ENCODE measurements around the gene PNISR. TPM values are rescaled to one million over a fixed set of nuclear protein-coding genes. Genes with fewer than 3 reads are reported as not detected.
A peak's percentile ranks its signal among the peaks of the same experiment; 100 is the strongest.

Gene PNISR
- total RNA-seq, 1 experiment from 2014 or later = 19.5 TPM

- DNase-seq (ENCODE audit: low read depth) = no peak
These were observed 22.7 kb downstream of the PNISR start for GRCh38 chr6:99402448-99402847.

GRCh38 chr6:99397287-99397686 is 27.8 kb downstream of the PNISR start:
- DNase-seq (ENCODE audit: low read depth) = no peak

GRCh38 chr6:99393698-99394531 is 31.2 kb downstream of the PNISR start, which contains the start of gene COQ3:
Gene COQ3 (minus strand): TSS chr6:99394195. CDS start chr6:99394179, 16 bp downstream.
- peak; percentile 68 for DNase-seq (ENCODE audit: low read depth)

- DNase-seq (ENCODE audit: low read depth) = no peak
These were observed 31.8 kb downstream of the PNISR start for GRCh38 chr6:99393366-99393697.

GRCh38 chr6:99390896-99391295 is 34.2 kb downstream of the PNISR start:
- no peak for DNase-seq (ENCODE audit: low read depth)

GRCh38 chr6:99384507-99384906 is 40.6 kb downstream of the PNISR start:
- DNase-seq (ENCODE audit: low read depth) = no peak

GRCh38 chr6:99378636-99379035 is 46.5 kb downstream of the PNISR start:
- no peak for DNase-seq (ENCODE audit: low read depth)

GRCh38 chr6:99369533-99369932 is 55.6 kb downstream of the PNISR start:
- DNase-seq (ENCODE audit: low read depth) = no peak

GRCh38 chr6:99366852-99367251 is 58.3 kb downstream of the PNISR start:
- no peak for DNase-seq (ENCODE audit: low read depth)

GRCh38 chr6:99364026-99364425 is 61.1 kb downstream of the PNISR start:
- DNase-seq (ENCODE audit: low read depth) = no peak

- DNase-seq (ENCODE audit: low read depth) = no peak
These were observed 62.3 kb downstream of the PNISR start for GRCh38 chr6:99362678-99363268.

- DNase-seq (ENCODE audit: low read depth) = no peak
These were observed 65.3 kb downstream of the PNISR start for GRCh38 chr6:99359800-99360199.

- DNase-seq (ENCODE audit: low read depth) = no peak
These were observed 68.5 kb downstream of the PNISR start for GRCh38 chr6:99356641-99357040.

- no peak for DNase-seq (ENCODE audit: low read depth)
These were observed 70.1 kb downstream of the PNISR start for GRCh38 chr6:99354983-99355382.

- DNase-seq (ENCODE audit: low read depth) = no peak
These were observed 72.0 kb downstream of the PNISR start for GRCh38 chr6:99353126-99353525.

- DNase-seq (ENCODE audit: low read depth) = no peak
These were observed 74.5 kb downstream of the PNISR start for GRCh38 chr6:99350573-99350972.

GRCh38 chr6:99349171-99350141 is 75.7 kb downstream of the PNISR start, which contains the start of gene FAXC:
Gene FAXC (minus strand): TSS chr6:99349674. CDS start chr6:99349372, 302 bp downstream.
- DNase-seq (ENCODE audit: low read depth) = peak; percentile 35

- DNase-seq (ENCODE audit: low read depth) = no peak
These were observed 76.6 kb downstream of the PNISR start for GRCh38 chr6:99348288-99349170.

All from M059J (cell line).